Measurements from ENCODE around the gene RNU1-3.

RNU1-3 gene

GRCh38 chr1:16617778-16618580, 48.8 kb downstream of the RNU1-3 start:
- H3K9me3 ChIP-seq (ENCODE audit: control insufficient read depth in 2 of 2, low read length in 2 of 2) = no peaks in the 10 kb centered on the region
- peaks cover 2 to 17% of the 10 kb centered on the region in 2 donors for H3K36me3 ChIP-seq (ENCODE audit: control insufficient read depth in 2 of 2, insufficient read depth in 2 of 2, low read length in 2 of 2)
- no peak overlapping the region for H3K27ac ChIP-seq (ENCODE audit: low read depth in 2 of 2, low read length in 2 of 2)
- no peak overlapping the region for H3K9ac ChIP-seq (ENCODE audit: low read depth in 1 of 2, low read length in 2 of 2)
- peaks cover 0 to 3% of the 10 kb centered on the region in 2 donors for H3K27me3 ChIP-seq (ENCODE audit: control insufficient read depth in 2 of 2, insufficient read depth in 2 of 2, low read length in 2 of 2)
- H3K4me1 ChIP-seq (ENCODE audit: control insufficient read depth in 2 of 2, insufficient read depth in 2 of 2, low read length in 2 of 2) = peaks cover 4 to 5% of the 10 kb centered on the region in 2 donors
- no peak overlapping the region for H3K4me3 ChIP-seq (ENCODE audit: low read length in 2 of 2)

- no peak overlapping the region for H3K4me3 ChIP-seq (ENCODE audit: low read length in 2 of 2)
- H3K9ac ChIP-seq (ENCODE audit: low read depth in 1 of 2, low read length in 2 of 2) = no peak overlapping the region
- peaks cover 2 to 17% of the 10 kb centered on the region in 2 donors for H3K36me3 ChIP-seq (ENCODE audit: control insufficient read depth in 2 of 2, insufficient read depth in 2 of 2, low read length in 2 of 2)
- H3K27ac ChIP-seq (ENCODE audit: low read depth in 2 of 2, low read length in 2 of 2) = no peak overlapping the region
- peaks cover 0 to 3% of the 10 kb centered on the region in 2 donors for H3K27me3 ChIP-seq (ENCODE audit: control insufficient read depth in 2 of 2, insufficient read depth in 2 of 2, low read length in 2 of 2)
- H3K4me1 ChIP-seq (ENCODE audit: control insufficient read depth in 2 of 2, insufficient read depth in 2 of 2, low read length in 2 of 2) = peaks cover 9 to 12% of the 10 kb centered on the region in 2 donors
- no peaks in the 10 kb centered on the region for H3K9me3 ChIP-seq (ENCODE audit: control insufficient read depth in 2 of 2, low read length in 2 of 2)
Observed at GRCh38 chr1:16617114-16617631, 49.6 kb downstream of the RNU1-3 start.

Data from mucosa of rectum (tissue), 2 donors.